SK-N-SH treated with all-trans-retinoic acid at 6 μM for 48 hours (cell line): ENCODE results near the gene DDX3X.

Source experiments
- ATAC-seq: fragments of 200-7000 bp; cut with Tn5 transposase; 3 replicates; pipeline ENCODE4 v1.9.1; 2020; ENCODE audit warnings: mild to moderate bottlenecking, moderate library complexity
- ARNTL ChIP-seq: fragments of 450-650 bp; formaldehyde crosslinking; IDR thresholded peaks from 2 replicates; pipeline ENCODE4 v1.5.0; 2020; ENCODE audit warnings: low read depth, mild to moderate bottlenecking, moderate library complexity, borderline replicate concordance
- BACH2 ChIP-seq: fragments of 250-450 bp; sonication (Bioruptor Pico); IDR thresholded peaks from 2 replicates; pipeline ENCODE4 v1.9.0; 2021; ENCODE audit warnings: mild to moderate bottlenecking, borderline replicate concordance
- ESRRG ChIP-seq: fragments of 250-450 bp; sonication (Bioruptor Pico); IDR thresholded peaks from 2 replicates; pipeline ENCODE4 v1.6.1; 2021; ENCODE audit warnings: mild to moderate bottlenecking
- GLIS3 ChIP-seq: fragments of 250-450 bp; sonication (Bioruptor Pico); IDR thresholded peaks from 2 replicates; pipeline ENCODE4 v1.5.0; 2020; ENCODE audit warnings: mild to moderate bottlenecking, moderate library complexity
- PPARA ChIP-seq: fragments of 250-450 bp; sonication (Bioruptor Pico); IDR thresholded peaks from 2 replicates; pipeline ENCODE4 v1.5.0; 2020; ENCODE audit warnings: mild to moderate bottlenecking, borderline replicate concordance
- SNAI2 ChIP-seq: fragments of 250-450 bp; sonication (Bioruptor Pico); IDR thresholded peaks from 2 replicates; pipeline ENCODE4 v1.5.0; 2020; ENCODE audit warnings: mild to moderate bottlenecking, moderate library complexity
- TOX ChIP-seq: fragments of 250-450 bp; sonication (Bioruptor Pico); IDR thresholded peaks from 2 replicates; pipeline ENCODE4 v1.8.0; 2021; ENCODE audit warnings: mild to moderate bottlenecking, moderate library complexity, borderline replicate concordance
- ZC3H10 ChIP-seq: fragments of 250-450 bp; sonication (Bioruptor Pico); IDR thresholded peaks from 2 replicates; pipeline ENCODE4 v1.5.1; 2021; ENCODE audit warnings: mild to moderate bottlenecking, moderate library complexity
- ZFP3 ChIP-seq: fragments of 250-450 bp; sonication (Bioruptor Pico); IDR thresholded peaks from 2 replicates; pipeline ENCODE4 v1.5.0; 2020; ENCODE audit warnings: mild to moderate bottlenecking, moderate library complexity
- ZFP30 ChIP-seq: fragments of 450-650 bp; formaldehyde crosslinking; IDR thresholded peaks from 2 replicates; pipeline ENCODE4 v1.5.0; 2022; ENCODE audit warnings: mild to moderate bottlenecking, moderate library complexity
- ZNF565 ChIP-seq: fragments of 450-650 bp; formaldehyde crosslinking; conservative IDR thresholded peaks from 2 replicates; pipeline ENCODE4 v1.5.0; 2020; ENCODE audit warnings: low read depth, mild to moderate bottlenecking, moderate library complexity
- ZNF8 ChIP-seq: fragments of 450-650 bp; formaldehyde crosslinking; IDR thresholded peaks from 2 replicates; pipeline ENCODE4 v1.5.0; 2020; ENCODE audit warnings: mild to moderate bottlenecking, moderate library complexity
- TF ChIP-seq, protein P1 (sequence below): fragments of 250-450 bp; sonication (Bioruptor Pico); IDR thresholded peaks from 2 replicates; pipeline ENCODE4 v1.8.0; 2020; ENCODE audit warnings: mild to moderate bottlenecking, moderate library complexity, borderline replicate concordance
- TF ChIP-seq, protein P2 (sequence below): fragments of 250-450 bp; sonication (Bioruptor Pico); IDR thresholded peaks from 2 replicates; pipeline ENCODE4 v1.5.0; 2020; ENCODE audit warnings: mild to moderate bottlenecking, moderate library complexity
- TF ChIP-seq, protein P3 (sequence below): fragments of 250-450 bp; sonication (Bioruptor Pico); IDR thresholded peaks from 2 replicates; pipeline ENCODE4 v1.5.1; 2021; ENCODE audit warnings: mild to moderate bottlenecking, moderate library complexity

Gene DDX3X

DNA sequence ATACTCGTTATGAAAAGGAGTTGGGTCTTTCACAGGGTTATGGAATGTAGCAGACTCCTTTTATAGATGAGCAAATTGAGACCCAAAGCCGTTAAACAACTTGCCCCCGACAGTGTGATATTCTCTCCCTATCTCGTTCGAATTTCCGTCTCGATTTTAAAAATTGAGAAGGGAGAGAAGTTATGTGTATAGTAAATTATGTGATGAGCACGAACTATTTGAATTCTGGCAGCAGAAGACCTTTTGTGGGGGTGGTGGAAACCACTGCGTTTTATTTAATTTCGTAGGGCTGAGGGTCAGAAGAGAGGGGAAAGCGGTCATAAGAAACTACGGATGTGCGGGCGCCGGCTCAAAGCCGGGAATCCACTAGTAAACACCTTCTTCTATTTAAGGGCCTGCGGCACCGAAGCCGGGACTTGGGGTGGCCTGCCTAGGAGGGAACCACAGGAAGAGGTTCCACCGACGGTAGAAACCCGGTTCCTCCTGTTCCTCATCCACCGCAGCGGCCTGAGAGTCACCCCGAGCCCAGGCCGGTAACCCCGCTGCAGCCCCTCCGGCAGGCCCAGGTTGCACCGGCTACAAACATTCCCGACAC, 1.5 kb upstream of the DDX3X start:
- no peak for TF ChIP-seq GLIS3 (CRISPR knock-in tag)
- no peak for TF ChIP-seq SNAI2 (CRISPR knock-in tag)
- no peak for TF ChIP-seq ARNTL (CRISPR knock-in tag)
- TF ChIP-seq, protein P1, sequence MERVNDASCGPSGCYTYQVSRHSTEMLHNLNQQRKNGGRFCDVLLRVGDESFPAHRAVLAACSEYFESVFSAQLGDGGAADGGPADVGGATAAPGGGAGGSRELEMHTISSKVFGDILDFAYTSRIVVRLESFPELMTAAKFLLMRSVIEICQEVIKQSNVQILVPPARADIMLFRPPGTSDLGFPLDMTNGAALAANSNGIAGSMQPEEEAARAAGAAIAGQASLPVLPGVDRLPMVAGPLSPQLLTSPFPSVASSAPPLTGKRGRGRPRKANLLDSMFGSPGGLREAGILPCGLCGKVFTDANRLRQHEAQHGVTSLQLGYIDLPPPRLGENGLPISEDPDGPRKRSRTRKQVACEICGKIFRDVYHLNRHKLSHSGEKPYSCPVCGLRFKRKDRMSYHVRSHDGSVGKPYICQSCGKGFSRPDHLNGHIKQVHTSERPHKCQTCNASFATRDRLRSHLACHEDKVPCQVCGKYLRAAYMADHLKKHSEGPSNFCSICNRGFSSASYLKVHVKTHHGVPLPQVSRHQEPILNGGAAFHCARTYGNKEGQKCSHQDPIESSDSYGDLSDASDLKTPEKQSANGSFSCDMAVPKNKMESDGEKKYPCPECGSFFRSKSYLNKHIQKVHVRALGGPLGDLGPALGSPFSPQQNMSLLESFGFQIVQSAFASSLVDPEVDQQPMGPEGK (CRISPR knock-in tag) = no peak
- TF ChIP-seq, protein P2, sequence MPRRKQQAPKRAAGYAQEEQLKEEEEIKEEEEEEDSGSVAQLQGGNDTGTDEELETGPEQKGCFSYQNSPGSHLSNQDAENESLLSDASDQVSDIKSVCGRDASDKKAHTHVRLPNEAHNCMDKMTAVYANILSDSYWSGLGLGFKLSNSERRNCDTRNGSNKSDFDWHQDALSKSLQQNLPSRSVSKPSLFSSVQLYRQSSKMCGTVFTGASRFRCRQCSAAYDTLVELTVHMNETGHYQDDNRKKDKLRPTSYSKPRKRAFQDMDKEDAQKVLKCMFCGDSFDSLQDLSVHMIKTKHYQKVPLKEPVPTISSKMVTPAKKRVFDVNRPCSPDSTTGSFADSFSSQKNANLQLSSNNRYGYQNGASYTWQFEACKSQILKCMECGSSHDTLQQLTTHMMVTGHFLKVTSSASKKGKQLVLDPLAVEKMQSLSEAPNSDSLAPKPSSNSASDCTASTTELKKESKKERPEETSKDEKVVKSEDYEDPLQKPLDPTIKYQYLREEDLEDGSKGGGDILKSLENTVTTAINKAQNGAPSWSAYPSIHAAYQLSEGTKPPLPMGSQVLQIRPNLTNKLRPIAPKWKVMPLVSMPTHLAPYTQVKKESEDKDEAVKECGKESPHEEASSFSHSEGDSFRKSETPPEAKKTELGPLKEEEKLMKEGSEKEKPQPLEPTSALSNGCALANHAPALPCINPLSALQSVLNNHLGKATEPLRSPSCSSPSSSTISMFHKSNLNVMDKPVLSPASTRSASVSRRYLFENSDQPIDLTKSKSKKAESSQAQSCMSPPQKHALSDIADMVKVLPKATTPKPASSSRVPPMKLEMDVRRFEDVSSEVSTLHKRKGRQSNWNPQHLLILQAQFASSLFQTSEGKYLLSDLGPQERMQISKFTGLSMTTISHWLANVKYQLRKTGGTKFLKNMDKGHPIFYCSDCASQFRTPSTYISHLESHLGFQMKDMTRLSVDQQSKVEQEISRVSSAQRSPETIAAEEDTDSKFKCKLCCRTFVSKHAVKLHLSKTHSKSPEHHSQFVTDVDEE (CRISPR knock-in tag) = no peak
- TF ChIP-seq ZNF8 (CRISPR knock-in tag) = no peak
- TF ChIP-seq, protein P3, sequence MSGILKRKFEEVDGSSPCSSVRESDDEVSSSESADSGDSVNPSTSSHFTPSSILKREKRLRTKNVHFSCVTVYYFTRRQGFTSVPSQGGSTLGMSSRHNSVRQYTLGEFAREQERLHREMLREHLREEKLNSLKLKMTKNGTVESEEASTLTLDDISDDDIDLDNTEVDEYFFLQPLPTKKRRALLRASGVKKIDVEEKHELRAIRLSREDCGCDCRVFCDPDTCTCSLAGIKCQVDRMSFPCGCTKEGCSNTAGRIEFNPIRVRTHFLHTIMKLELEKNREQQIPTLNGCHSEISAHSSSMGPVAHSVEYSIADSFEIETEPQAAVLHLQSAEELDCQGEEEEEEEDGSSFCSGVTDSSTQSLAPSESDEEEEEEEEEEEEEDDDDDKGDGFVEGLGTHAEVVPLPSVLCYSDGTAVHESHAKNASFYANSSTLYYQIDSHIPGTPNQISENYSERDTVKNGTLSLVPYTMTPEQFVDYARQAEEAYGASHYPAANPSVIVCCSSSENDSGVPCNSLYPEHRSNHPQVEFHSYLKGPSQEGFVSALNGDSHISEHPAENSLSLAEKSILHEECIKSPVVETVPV (CRISPR knock-in tag) = no peak
- TF ChIP-seq ZFP3 (CRISPR knock-in tag) = no peak
- TF ChIP-seq TOX (CRISPR knock-in tag) = no peak
- no peak for TF ChIP-seq ZC3H10 (CRISPR knock-in tag)
- TF ChIP-seq ZFP30 (CRISPR knock-in tag) = no peak
- TF ChIP-seq ESRRG = no peak
- no peak for TF ChIP-seq BACH2 (CRISPR knock-in tag)
- TF ChIP-seq PPARA (CRISPR knock-in tag) = no peak
- no peak for TF ChIP-seq ZNF565 (CRISPR knock-in tag)
- TF ChIP-seq, all 23 proteins: peak for 0
- peak; percentile 1 for ATAC-seq

DNA sequence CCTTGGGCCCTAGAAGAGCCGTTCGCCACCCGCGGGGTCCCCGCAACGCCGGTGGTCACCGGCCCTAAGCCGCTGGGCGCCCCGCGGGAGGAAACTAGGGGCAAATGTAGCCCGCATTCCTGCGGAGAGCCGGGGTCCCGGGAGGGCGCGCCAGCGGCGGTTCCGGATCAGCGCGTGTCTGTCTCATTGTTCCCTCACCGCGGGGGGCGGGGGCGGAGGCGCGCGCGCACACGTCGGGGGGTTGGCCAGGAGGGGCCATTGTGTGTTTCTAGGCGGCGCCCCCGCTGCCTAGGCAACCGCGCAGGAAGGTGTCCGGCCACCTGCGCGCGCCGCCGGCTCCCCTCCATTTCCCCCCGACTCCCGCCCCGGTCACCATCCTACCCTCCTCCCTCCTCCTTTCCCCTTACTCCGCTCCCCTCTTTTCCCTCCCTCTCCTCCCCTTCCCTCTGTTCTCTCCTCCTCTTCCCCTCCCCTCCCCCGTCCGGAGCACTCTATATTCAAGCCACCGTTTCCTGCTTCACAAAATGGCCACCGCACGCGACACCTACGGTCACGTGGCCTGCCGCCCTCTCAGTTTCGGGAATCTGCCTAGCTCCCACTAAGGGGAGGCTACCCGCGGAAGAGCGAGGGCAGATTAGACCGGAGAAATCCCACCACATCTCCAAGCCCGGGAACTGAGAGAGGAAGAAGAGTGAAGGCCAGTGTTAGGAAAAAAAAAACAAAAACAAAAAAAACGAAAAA, 789 bp upstream of the DDX3X start:
- peak; percentile 57; the same call in 1 of the 2 replicates for TF ChIP-seq ARNTL (CRISPR knock-in tag)
- TF ChIP-seq ZNF8 (CRISPR knock-in tag) = no peak
- TF ChIP-seq, protein P2 (CRISPR knock-in tag) = 0 out of 2 replicates have a peak, but pooled peaks have one; percentile 57
- TF ChIP-seq, protein P1 (CRISPR knock-in tag) = peak; percentile 46; the same call in 1 of the 2 replicates
- ATAC-seq = peak; percentile 59
